NT2/D1 (cell line): ENCODE results near the gene ATF3.

ENCODE experiments used
- DNase-seq: peaks from one replicate; pipeline ENCODE4 v3.0.0-alpha.2; 2011; ENCODE audit warnings: low read depth, low spot score
- H3K27me3 ChIP-seq: 2 replicates; pipeline ENCODE4 v1.6.0; 2011; ENCODE audit warnings: mild to moderate bottlenecking; ENCODE audit not compliant: insufficient read length, insufficient read depth
- H3K36me3 ChIP-seq: 2 replicates; pipeline ENCODE4 v1.6.1; 2011; ENCODE audit warnings: mild to moderate bottlenecking, low read length, mixed read lengths; ENCODE audit not compliant: insufficient read depth, insufficient read length
- H3K4me1 ChIP-seq: 2 replicates; pipeline ENCODE4 v1.5.1; 2011; ENCODE audit not compliant: insufficient read depth, insufficient read length
- H3K4me3 ChIP-seq: 2 replicates; pipeline ENCODE4 v1.5.1; 2011; ENCODE audit warnings: low read depth; ENCODE audit not compliant: insufficient read length
- H3K9ac ChIP-seq: 2 replicates; pipeline ENCODE4 v1.6.0; 2011; ENCODE audit warnings: low read depth; ENCODE audit not compliant: insufficient read length
- H3K9me3 ChIP-seq: 2 replicates; pipeline ENCODE4 v1.5.1; 2011; ENCODE audit warnings: mild to moderate bottlenecking, low read length; ENCODE audit not compliant: insufficient read depth
- SUZ12 ChIP-seq: IDR thresholded peaks from 2 replicates; pipeline ENCODE4 v1.6.1; 2011; ENCODE audit not compliant: insufficient read length, insufficient read depth; ENCODE audit errors: extremely low read depth
- YY1 ChIP-seq: IDR thresholded peaks from 2 replicates; pipeline ENCODE4 v1.6.1; 2011; ENCODE audit not compliant: insufficient read length, insufficient read depth
- ZNF274 ChIP-seq: IDR thresholded peaks from 2 replicates; pipeline ENCODE4 v1.6.1; 2011; ENCODE audit warnings: mild to moderate bottlenecking, low read depth, low read length

Gene ATF3

DNA sequence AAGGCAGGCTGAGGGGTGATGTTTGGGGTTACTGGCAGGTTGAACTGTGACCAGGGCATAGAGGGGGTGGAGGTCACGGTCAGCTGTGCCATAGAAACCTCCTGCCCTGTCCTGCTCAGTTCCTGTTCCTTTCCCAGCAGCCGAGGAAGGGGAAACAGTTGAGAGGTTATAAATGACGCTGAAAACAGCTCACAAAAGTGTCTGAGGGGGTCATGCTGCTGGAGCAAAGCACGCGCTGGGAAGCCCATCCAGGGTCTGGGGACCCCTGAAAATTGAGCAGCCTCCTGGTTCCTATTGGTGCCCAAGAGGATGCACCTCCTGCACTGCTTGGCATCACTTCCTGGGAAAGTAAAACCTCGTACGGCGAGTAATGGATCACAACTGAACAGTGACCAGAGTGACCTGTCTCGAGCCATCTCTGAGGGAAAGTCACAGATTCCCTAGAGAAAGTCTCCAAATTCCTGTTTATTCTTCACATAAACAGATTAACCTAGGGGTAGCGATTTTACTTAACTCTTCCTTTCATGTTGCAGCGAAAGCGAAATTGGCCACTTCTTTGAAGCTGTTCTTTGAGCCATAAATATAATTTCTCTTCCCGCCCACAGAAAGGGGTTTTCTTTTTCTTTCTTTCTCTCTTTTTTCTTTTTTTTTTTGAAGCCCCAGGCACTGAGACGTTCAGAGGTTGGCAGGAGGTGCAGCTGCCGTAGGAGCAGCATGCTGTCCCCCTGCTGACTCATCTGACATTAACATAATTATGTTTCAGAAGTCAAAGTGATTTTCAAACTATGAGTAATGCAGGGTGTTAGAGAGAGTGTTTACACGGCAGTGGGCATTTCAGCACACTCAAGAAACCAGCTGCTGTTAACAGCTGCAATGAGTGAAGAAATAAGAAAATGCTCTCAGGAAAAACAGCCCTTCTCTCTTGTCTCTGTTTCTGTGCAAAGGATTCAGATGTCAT is 41.8 kb upstream of the ATF3 start:
- no peak for DNase-seq
- no peak overlapping the region for H3K9ac ChIP-seq

DNA sequence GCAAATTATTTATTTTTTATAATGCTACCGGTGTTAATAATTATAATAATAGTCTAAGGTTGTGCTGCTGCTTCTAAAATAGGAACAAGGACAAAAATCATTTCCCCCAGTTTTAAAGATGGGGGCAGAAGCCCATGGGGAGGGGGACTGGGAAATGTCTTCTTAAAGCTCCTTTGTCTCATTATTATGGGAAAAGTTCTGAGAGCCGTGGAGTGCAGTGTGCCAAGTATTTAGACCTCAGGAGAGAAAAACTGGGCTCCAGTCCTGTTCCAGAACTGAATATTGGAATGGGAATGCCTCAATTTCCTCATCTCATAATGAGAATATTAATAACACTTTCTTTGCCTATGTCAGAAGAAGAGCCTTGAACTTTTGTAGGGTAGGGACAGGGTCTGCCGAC is 40.9 kb upstream of the ATF3 start:
- no peak for DNase-seq
- H3K9me3 ChIP-seq = no peaks in the 10 kb centered on the region
- no peak overlapping the region for H3K9ac ChIP-seq
- H3K27me3 ChIP-seq = no peaks in the 10 kb centered on the region
- H3K4me3 ChIP-seq = no peak overlapping the region
- TF ChIP-seq ZNF274 = no peak
- no peak for TF ChIP-seq YY1
- no peak for TF ChIP-seq SUZ12
- no peaks in the 10 kb centered on the region for H3K36me3 ChIP-seq
- H3K4me1 ChIP-seq = peaks cover 6% of the 10 kb centered on the region

More for the DNA sequence above, 41.8 kb upstream of the ATF3 start:
- no peak for TF ChIP-seq ZNF274
- H3K36me3 ChIP-seq = no peaks in the 10 kb centered on the region
- H3K4me3 ChIP-seq = no peak overlapping the region
- H3K27me3 ChIP-seq = no peaks in the 10 kb centered on the region
- no peaks in the 10 kb centered on the region for H3K9me3 ChIP-seq
- peaks cover 6% of the 10 kb centered on the region for H3K4me1 ChIP-seq

DNA sequence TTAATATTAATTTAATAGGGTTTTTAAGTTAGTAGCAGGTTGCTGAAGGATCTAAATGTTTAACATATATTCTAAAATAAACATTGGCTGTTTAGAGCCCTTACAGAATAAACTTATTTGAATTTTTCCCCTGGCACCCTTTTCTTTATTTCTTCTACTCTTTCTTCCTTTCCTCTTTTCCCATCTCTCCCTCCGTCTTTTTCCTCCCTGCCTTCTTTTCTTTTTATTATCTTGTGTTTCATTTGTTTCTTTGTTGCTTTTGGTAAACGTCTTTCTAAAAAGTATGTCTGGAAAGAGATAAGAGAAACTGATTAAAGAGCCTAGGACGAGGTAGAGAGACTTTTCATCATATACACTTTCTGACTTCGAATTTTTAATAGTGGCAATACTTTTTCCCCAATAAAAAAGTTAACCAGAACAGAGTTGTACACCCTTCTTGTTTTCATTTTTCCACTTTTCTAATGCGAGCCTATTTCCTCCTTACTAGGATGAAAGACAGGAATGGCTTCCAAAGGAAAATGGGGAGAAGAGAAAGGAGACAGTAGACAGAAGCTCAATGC is 39.5 kb upstream of the ATF3 start:
- no peaks in the 10 kb centered on the region for H3K36me3 ChIP-seq
- no peak overlapping the region for H3K9ac ChIP-seq
- no peak for DNase-seq
- no peak overlapping the region for H3K4me3 ChIP-seq
- no peaks in the 10 kb centered on the region for H3K9me3 ChIP-seq
- H3K27me3 ChIP-seq = no peaks in the 10 kb centered on the region
- H3K4me1 ChIP-seq = peaks cover 6% of the 10 kb centered on the region
- TF ChIP-seq SUZ12 = no peak
- TF ChIP-seq YY1 = no peak
- no peak for TF ChIP-seq ZNF274

DNA sequence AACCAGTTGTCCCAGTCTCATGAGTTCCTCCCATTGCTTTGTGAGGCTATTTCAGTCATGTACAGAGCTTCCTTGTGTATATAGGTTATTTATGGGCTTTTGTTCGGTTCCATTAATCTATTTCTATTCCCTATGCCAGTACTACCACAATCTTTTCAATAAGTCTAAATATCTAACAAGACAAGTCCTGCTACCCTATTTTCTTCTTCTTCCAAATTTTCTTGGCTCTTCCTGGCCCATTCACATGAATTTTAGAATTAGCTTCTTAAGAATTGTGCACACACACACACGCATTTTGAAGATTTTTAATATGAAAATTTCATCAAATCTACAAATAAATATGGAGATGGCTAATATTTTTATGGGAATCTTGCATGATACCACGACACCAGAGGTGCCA is 33.8 kb upstream of the ATF3 start:
- Histone ChIP-seq H3K9ac (no peak overlapping the region), H3K4me1 (no peaks in the 10 kb centered on the region), H3K4me3 (no peak overlapping the region), H3K36me3 (no peaks in the 10 kb centered on the region), H3K9me3 (0 out of 2 replicates have a peak, but pooled peaks cover 9% of the 10 kb centered on the region), H3K27me3 (no peaks in the 10 kb centered on the region)
- TF ChIP-seq SUZ12 = no peak
- no peak for TF ChIP-seq ZNF274
- no peak for TF ChIP-seq YY1
- DNase-seq = no peak

DNA sequence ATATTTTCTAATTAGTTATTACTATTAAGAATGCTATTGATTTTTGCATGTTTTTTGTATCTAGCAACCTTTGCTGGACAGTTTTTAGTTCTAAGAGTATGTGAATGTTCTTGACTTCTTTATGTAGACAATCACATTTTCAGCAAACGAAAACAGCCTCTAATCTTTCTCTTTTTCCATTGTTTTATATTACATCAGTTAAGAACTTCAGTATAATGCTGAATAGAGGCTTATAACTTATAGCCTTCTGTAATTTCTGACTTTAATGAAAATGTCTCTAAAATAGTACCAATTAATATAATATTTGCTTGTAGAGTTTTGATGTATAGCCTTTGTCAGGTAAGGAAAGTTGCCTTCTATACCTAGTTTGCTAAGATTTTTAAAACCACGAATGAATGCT is 33.2 kb upstream of the ATF3 start:
- no peak overlapping the region for H3K9ac ChIP-seq
- H3K4me3 ChIP-seq = no peak overlapping the region
- no peak for TF ChIP-seq YY1
- no peak for TF ChIP-seq ZNF274
- no peak for TF ChIP-seq SUZ12
- H3K36me3 ChIP-seq = no peaks in the 10 kb centered on the region
- H3K4me1 ChIP-seq = peaks cover 2% of the 10 kb centered on the region
- no peak for DNase-seq
- 0 out of 2 replicates have a peak, but pooled peaks cover 9% of the 10 kb centered on the region for H3K9me3 ChIP-seq
- no peaks in the 10 kb centered on the region for H3K27me3 ChIP-seq

DNA sequence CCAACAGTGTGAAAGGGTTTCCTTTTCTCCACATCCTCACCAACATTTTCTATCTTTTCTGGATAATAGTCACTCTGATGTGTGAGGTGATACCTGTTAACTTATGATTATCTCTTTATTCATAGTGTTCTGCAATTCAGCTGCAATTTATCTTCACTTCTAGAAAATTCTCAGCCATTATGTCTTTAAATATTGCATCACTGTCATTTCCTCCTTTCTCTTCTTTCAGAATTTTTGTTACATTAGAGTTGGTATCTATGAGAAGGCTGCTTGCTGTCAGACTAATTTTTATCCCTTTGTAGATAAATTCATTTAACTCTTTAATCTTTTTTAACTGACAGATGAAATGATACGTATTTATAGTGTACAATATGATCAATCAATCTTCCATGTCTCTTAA is 30.5 kb upstream of the ATF3 start:
- H3K9ac ChIP-seq = no peak overlapping the region
- no peak for DNase-seq
- 0 out of 2 replicates have a peak, but pooled peaks cover 9% of the 10 kb centered on the region for H3K9me3 ChIP-seq
- H3K4me3 ChIP-seq = no peak overlapping the region
- peaks cover 2% of the 10 kb centered on the region for H3K4me1 ChIP-seq
- no peaks in the 10 kb centered on the region for H3K36me3 ChIP-seq
- TF ChIP-seq SUZ12 = no peak
- TF ChIP-seq ZNF274 = no peak
- no peak for TF ChIP-seq YY1
- H3K27me3 ChIP-seq = no peaks in the 10 kb centered on the region

DNA sequence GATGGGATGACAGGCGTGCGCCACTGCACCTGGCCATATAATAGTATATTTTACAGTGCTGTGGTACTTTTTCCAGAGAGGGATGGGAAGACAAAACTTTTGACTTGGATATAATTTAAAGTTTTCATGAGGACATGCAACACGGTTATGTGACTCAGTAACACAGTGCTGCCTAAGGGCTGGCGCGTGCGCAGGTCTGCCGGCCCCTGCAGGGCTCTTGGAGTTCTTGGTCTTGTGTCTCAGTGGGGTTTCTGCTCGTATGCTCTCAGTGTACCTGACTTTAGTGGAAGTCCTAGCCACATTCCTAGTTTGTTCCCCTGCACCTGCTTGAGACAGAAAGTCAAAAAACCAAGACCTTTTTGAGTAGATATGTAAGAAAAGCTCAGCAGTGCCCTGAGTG is 27.5 kb upstream of the ATF3 start:
- H3K9ac ChIP-seq = no peak overlapping the region
- no peak overlapping the region for H3K4me3 ChIP-seq
- DNase-seq = no peak
- TF ChIP-seq ZNF274 = no peak
- TF ChIP-seq YY1 = no peak
- TF ChIP-seq SUZ12 = no peak
- H3K4me1 ChIP-seq = peaks cover 2% of the 10 kb centered on the region
- H3K36me3 ChIP-seq = no peaks in the 10 kb centered on the region
- H3K27me3 ChIP-seq = no peaks in the 10 kb centered on the region
- 0 out of 2 replicates have a peak, but pooled peaks cover 9% of the 10 kb centered on the region for H3K9me3 ChIP-seq
